Measurements from ENCODE around the gene UBE2I. TPM values are rescaled to one million over a fixed set of nuclear protein-coding genes. Genes with fewer than 3 reads are reported as not detected.

The UBE2I gene
- total RNA-seq, 1 experiment from 2014 or later: 261 TPM

- CTCF ChIA-PET: no interaction called here
- TF ChIP-seq CTCF (IDR thresholded peaks at IDR 0.05; ENCODE audit: unreplicated experiment): no peak
- no peaks in the 10 kb centered on the region for H3K9me3 Mint-ChIP-seq (ENCODE audit: low read depth, unreplicated experiment)
- no peak overlapping the region for H3K27ac Mint-ChIP-seq (ENCODE audit: unreplicated experiment)
- H3K4me3 Mint-ChIP-seq (ENCODE audit: low read depth, unreplicated experiment): no peak overlapping the region
- no TSS peak for BruUV-seq (replicated peaks)
- peaks cover 19% of the 10 kb centered on the region for H3K36me3 Mint-ChIP-seq (ENCODE audit: insufficient read depth, unreplicated experiment)
- intact Hi-C loops (cut with micrococcal nuclease; ENCODE audit: unreplicated experiment): no loop called here
- DNase-seq: no peak
- H3K4me1 Mint-ChIP-seq (ENCODE audit: low read depth, unreplicated experiment): peaks cover 8% of the 10 kb centered on the region
- peaks cover 32% of the 10 kb centered on the region for H3K27me3 Mint-ChIP-seq (ENCODE audit: unreplicated experiment)
Measured at GRCh38 chr16:1335211-1335971, 26.0 kb downstream of the UBE2I start.

- Mint-ChIP-seq H3K27ac (ENCODE audit: unreplicated experiment) (no peak overlapping the region), H3K4me1 (ENCODE audit: low read depth, unreplicated experiment) (peaks cover 8% of the 10 kb centered on the region), H3K27me3 (ENCODE audit: unreplicated experiment) (peaks cover 32% of the 10 kb centered on the region), H3K9me3 (ENCODE audit: low read depth, unreplicated experiment) (no peaks in the 10 kb centered on the region), H3K36me3 (ENCODE audit: insufficient read depth, unreplicated experiment) (peaks cover 18% of the 10 kb centered on the region), H3K4me3 (ENCODE audit: low read depth, unreplicated experiment) (no peak overlapping the region)
- intact Hi-C loops (cut with micrococcal nuclease; ENCODE audit: unreplicated experiment): no loop called here
- CTCF ChIA-PET: no interaction called here
- no peak for TF ChIP-seq CTCF (IDR thresholded peaks at IDR 0.05; ENCODE audit: unreplicated experiment)
- DNase-seq: no peak
- no TSS peak for BruUV-seq (replicated peaks)
Measured at GRCh38 chr16:1335996-1336395, 26.6 kb downstream of the UBE2I start.

- Mint-ChIP-seq H3K9me3 (ENCODE audit: low read depth, unreplicated experiment) (no peaks in the 10 kb centered on the region), H3K4me1 (ENCODE audit: low read depth, unreplicated experiment) (peaks cover 2% of the 10 kb centered on the region), H3K27ac (ENCODE audit: unreplicated experiment) (no peak overlapping the region), H3K36me3 (ENCODE audit: insufficient read depth, unreplicated experiment) (peaks cover 12% of the 10 kb centered on the region), H3K27me3 (ENCODE audit: unreplicated experiment) (peaks cover 32% of the 10 kb centered on the region), H3K4me3 (ENCODE audit: low read depth, unreplicated experiment) (no peak overlapping the region)
- no TSS peak for BruUV-seq (replicated peaks)
- TF ChIP-seq CTCF (IDR thresholded peaks at IDR 0.05; ENCODE audit: unreplicated experiment): no peak
- intact Hi-C loops (cut with micrococcal nuclease; ENCODE audit: unreplicated experiment): no loop called here
- CTCF ChIA-PET: interaction anchor here (0.6 kb wide), 1 partner anchor 28 kb away, joined by 3 read pairs; no protein-coding TSS in a partner anchor
- DNase-seq: no peak
Measured at GRCh38 chr16:1336619-1337018, 27.2 kb downstream of the UBE2I start.

- Mint-ChIP-seq H3K27ac (ENCODE audit: unreplicated experiment) (no peak overlapping the region), H3K4me3 (ENCODE audit: low read depth, unreplicated experiment) (no peak overlapping the region), H3K36me3 (ENCODE audit: insufficient read depth, unreplicated experiment) (peaks cover 8% of the 10 kb centered on the region), H3K27me3 (ENCODE audit: unreplicated experiment) (peaks cover 33% of the 10 kb centered on the region), H3K9me3 (ENCODE audit: low read depth, unreplicated experiment) (no peaks in the 10 kb centered on the region), H3K4me1 (ENCODE audit: low read depth, unreplicated experiment) (no peaks in the 10 kb centered on the region)
- TF ChIP-seq CTCF (IDR thresholded peaks at IDR 0.05; ENCODE audit: unreplicated experiment): no peak
- DNase-seq: no peak
- no TSS peak for BruUV-seq (replicated peaks)
- CTCF ChIA-PET: interaction anchor here (0.9 to 1.8 kb wide), 2 partner anchors 9 to 36 kb away, joined by 4 to 7 read pairs; no protein-coding TSS in a partner anchor
- intact Hi-C loops (cut with micrococcal nuclease; ENCODE audit: unreplicated experiment): no loop called here
Measured at GRCh38 chr16:1337486-1337885, 28.1 kb downstream of the UBE2I start.

Data from Calu3 (cell line).